AG10803 (cell line): Measurements from ENCODE around the gene KLK14.
A peak's percentile ranks its signal among the peaks of the same experiment; 100 is the strongest.

Experiments used
- DNase-seq: peaks from one replicate; pipeline ENCODE4 v3.0.0; 2010; ENCODE audit warnings: low read depth
- H3K4me3 ChIP-seq: 2 replicates; pipeline ENCODE4 v1.5.1; 2011; ENCODE audit warnings: mild to moderate bottlenecking, low read length, control low read depth
- TF ChIP-seq, protein P1 (sequence below): conservative IDR thresholded peaks from 2 replicates; pipeline ENCODE4 v1.5.1; 2011; ENCODE audit warnings: mild to moderate bottlenecking, low read length, control low read depth, inconsistent platforms

The KLK14 gene, protein sequence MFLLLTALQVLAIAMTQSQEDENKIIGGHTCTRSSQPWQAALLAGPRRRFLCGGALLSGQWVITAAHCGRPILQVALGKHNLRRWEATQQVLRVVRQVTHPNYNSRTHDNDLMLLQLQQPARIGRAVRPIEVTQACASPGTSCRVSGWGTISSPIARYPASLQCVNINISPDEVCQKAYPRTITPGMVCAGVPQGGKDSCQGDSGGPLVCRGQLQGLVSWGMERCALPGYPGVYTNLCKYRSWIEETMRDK

DNA sequence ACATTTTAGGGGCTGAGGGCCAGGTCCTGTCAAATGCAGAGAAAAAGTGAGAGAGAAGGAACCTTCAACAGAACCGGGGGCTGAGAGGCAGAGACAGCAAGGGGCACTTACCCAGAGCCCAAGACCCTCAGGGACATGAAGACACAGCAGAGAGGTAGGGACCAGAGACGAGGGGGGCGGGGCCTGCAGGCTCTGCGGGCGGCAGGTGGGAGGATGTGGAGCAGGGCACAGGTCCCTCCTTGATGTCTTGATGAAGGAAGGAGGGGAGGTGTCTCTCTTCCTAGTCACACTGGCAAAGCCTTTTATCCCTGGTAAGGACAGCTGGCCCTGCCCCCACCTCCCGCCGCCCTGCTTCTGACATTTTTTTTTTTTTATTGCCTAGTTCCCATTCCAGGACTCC is at the start of gene KLK14:
Gene KLK14, minus strand, starts transcription at position 277 of the 400 bp plus-strand sequence. Its CDS starts 273 bp downstream, at position 4.
- TF ChIP-seq, protein P1, sequence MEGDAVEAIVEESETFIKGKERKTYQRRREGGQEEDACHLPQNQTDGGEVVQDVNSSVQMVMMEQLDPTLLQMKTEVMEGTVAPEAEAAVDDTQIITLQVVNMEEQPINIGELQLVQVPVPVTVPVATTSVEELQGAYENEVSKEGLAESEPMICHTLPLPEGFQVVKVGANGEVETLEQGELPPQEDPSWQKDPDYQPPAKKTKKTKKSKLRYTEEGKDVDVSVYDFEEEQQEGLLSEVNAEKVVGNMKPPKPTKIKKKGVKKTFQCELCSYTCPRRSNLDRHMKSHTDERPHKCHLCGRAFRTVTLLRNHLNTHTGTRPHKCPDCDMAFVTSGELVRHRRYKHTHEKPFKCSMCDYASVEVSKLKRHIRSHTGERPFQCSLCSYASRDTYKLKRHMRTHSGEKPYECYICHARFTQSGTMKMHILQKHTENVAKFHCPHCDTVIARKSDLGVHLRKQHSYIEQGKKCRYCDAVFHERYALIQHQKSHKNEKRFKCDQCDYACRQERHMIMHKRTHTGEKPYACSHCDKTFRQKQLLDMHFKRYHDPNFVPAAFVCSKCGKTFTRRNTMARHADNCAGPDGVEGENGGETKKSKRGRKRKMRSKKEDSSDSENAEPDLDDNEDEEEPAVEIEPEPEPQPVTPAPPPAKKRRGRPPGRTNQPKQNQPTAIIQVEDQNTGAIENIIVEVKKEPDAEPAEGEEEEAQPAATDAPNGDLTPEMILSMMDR = no peak
- no peak for DNase-seq
- no peak within 1 kb of the TSS for H3K4me3 ChIP-seq

DNA sequence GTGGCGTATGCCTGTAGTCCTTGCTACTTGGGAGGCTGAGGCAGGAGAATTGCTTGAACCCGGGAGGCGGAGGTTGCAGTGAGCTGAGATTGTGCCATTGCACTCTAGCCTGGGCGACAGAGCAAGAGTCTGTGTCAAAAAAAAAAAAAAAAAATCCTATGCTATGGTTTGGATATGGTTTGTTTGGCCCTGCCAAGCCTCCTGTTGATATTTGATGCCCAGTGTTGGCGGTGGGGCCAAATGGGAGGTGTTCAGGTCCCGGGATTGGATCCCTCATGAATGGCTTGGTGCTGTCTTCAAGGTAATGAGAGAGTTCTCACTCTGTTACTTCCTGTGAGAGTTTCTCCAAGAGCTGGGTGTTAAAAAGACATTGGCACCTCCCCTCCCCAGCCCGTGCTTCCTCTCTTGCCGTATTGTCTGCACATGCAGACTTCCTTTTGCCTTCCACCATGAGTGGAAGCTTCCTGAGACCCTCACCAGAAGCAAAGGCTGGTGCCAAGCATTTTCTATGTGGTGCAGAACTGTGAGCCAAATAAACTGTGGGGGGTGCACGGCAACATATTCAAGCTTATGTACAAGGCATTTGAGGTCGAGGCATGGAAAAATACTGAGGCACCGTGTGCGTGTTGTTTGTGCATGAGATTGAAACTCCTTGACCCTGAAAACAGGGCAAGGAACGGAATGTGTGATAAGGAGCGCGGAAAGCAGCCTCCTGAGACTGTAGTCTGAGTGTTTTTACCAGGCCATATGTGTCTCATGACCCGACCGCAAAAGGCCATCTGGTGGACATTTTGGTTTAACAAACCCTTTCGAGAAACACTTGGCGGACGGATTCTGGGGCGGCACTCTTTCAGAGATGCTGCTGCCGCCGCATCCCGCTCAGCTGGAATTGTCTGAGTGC is 49.3 kb upstream of the KLK14 start:
- TF ChIP-seq, protein P1 = peak; percentile 27; the same call in 1 of the 2 replicates
- DNase-seq = peak; percentile 65

DNA sequence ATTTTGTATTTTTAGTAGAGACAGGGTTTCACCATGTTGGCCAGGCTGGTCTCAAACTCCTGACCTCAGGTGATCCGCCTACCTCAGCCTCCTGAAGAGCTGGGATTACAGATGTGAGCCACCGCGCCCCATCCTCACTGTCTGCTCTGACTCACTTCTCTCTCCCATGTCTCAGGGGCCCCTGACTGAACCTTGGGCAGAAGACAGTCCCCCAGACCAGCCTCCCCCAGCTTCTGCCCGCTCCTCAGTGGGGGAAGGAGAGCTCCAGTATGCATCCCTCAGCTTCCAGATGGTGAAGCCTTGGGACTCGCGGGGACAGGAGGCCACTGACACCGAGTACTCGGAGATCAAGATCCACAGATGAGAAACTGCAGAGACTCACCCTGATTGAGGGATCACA is 47.0 kb upstream of the KLK14 start:
- H3K4me3 ChIP-seq = no peak overlapping the region
- TF ChIP-seq, protein P1 = no peak
- no peak for DNase-seq

More for the DNA sequence above, 49.3 kb upstream of the KLK14 start:
- H3K4me3 ChIP-seq = no peak overlapping the region

DNA sequence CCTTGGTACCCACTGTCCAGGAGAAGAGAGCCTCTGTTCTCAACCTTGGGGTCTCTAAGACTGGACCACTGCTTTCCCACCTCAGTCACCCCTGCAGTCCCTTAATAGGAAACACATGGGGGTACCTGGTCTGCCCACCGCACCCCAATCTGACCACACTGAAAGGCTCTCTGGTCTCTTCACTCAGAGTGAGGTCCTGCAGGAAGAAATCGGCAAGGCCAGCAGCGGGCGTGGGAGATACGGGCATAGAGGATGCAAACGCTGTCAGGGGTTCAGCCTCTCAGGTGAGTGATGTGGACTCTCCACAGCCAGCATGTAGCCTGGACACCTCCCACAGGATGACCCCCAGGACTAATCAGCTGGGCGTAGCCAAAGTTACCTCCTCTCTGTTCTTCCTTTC is 45.5 kb upstream of the KLK14 start:
- no peak overlapping the region for H3K4me3 ChIP-seq
- DNase-seq = no peak
- TF ChIP-seq, protein P1 = no peak

DNA sequence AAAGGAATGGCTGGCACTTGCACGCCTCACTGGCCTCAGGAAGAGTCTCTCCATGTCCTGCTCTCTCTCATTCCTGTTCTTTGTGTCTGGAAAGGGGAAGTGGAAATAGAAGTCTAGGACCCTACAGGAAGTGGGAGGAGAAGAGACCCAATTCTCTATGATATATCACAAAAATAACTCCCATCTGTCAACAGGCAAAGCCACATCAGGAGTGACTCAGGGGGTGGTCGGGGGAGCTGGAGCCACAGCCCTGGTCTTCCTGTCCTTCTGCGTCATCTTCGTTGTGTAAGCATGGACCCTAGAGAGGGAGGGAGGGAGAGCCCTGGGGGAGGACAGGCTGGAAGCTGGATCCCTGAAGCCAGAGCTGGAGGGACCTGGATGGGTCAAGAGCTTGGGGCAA is 45.1 kb upstream of the KLK14 start:
- DNase-seq = peak; percentile 33
- TF ChIP-seq, protein P1 = no peak
- no peak overlapping the region for H3K4me3 ChIP-seq

DNA sequence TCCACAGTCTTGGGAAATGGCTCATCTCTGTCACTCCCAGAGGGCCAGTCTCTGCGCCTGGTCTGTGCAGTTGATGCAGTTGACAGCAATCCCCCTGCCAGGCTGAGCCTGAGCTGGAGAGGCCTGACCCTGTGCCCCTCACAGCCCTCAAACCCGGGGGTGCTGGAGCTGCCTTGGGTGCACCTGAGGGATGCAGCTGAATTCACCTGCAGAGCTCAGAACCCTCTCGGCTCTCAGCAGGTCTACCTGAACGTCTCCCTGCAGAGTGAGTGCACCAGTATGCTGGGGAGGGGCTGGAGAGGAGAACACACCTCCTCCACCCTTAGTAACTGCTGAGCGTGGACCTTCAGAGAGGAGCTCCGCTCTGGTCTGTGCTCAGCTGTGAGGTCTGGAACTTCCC is 44.3 kb upstream of the KLK14 start:
- DNase-seq = no peak
- no peak overlapping the region for H3K4me3 ChIP-seq
- TF ChIP-seq, protein P1 = no peak
